Measurements from ENCODE around the gene NMT1.

- TF ChIP-seq, protein P1, sequence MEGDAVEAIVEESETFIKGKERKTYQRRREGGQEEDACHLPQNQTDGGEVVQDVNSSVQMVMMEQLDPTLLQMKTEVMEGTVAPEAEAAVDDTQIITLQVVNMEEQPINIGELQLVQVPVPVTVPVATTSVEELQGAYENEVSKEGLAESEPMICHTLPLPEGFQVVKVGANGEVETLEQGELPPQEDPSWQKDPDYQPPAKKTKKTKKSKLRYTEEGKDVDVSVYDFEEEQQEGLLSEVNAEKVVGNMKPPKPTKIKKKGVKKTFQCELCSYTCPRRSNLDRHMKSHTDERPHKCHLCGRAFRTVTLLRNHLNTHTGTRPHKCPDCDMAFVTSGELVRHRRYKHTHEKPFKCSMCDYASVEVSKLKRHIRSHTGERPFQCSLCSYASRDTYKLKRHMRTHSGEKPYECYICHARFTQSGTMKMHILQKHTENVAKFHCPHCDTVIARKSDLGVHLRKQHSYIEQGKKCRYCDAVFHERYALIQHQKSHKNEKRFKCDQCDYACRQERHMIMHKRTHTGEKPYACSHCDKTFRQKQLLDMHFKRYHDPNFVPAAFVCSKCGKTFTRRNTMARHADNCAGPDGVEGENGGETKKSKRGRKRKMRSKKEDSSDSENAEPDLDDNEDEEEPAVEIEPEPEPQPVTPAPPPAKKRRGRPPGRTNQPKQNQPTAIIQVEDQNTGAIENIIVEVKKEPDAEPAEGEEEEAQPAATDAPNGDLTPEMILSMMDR (IDR thresholded peaks at IDR 0.05): no peak
- TF ChIP-seq EP300 (IDR thresholded peaks at IDR 0.05; ENCODE audit: borderline replicate concordance in 1 of 2, low read depth in 1 of 2, low read length in 1 of 2) (no peak), REST (IDR thresholded peaks at IDR 0.05; ENCODE audit: low read depth, low read length) (no peak), GABPA (IDR thresholded peaks at IDR 0.05; ENCODE audit: low read depth) (no peak), FOXM1 (IDR thresholded peaks at IDR 0.05; ENCODE audit: low read depth) (no peak)
- TF ChIP-seq, protein P2, sequence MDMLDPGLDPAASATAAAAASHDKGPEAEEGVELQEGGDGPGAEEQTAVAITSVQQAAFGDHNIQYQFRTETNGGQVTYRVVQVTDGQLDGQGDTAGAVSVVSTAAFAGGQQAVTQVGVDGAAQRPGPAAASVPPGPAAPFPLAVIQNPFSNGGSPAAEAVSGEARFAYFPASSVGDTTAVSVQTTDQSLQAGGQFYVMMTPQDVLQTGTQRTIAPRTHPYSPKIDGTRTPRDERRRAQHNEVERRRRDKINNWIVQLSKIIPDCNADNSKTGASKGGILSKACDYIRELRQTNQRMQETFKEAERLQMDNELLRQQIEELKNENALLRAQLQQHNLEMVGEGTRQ (IDR thresholded peaks at IDR 0.05; ENCODE audit: borderline replicate concordance, low read depth, low read length): no peak
Observed at GRCh38 chr17:45118691-45119090, 57.6 kb downstream of the NMT1 start.

Measured in SK-N-SH (cell line).